GM19025 (cell line): Measurements from ENCODE around the gene KCNK4.
A peak's percentile ranks its signal among the peaks of the same experiment; 100 is the strongest.
"Not testable (repeated sequence)": the region's sequence is repeated elsewhere in the genome, so short reads cannot be mapped to it uniquely, and the experiment has no call there.

Source experiments
- ATAC-seq: cut with Tn5 transposase; IDR thresholded peaks from one replicate; pipeline ENCODE4 v1.9.1; 2021; ENCODE audit warnings: mild to moderate bottlenecking, low read depth, moderate library complexity; ENCODE audit not compliant: unreplicated experiment

Gene KCNK4

GRCh38 chr11:64305691-64306562 is 14.8 kb downstream of the KCNK4 start:
- ATAC-seq: no peak

GRCh38 chr11:64306563-64306875 is 15.4 kb downstream of the KCNK4 start:
- no peak for ATAC-seq

GRCh38 chr11:64306876-64307622 is 15.9 kb downstream of the KCNK4 start:
- ATAC-seq: no peak

- not testable (repeated sequence) for ATAC-seq
These were observed 16.7 kb downstream of the KCNK4 start for GRCh38 chr11:64307795-64308194.

GRCh38 chr11:64312947-64313346 is 21.8 kb downstream of the KCNK4 start:
- ATAC-seq: no peak

GRCh38 chr11:64313491-64314145 is 22.5 kb downstream of the KCNK4 start:
- no peak for ATAC-seq

GRCh38 chr11:64314146-64314804 is 23.2 kb downstream of the KCNK4 start:
- ATAC-seq: no peak

- ATAC-seq: no peak
These were observed 23.9 kb downstream of the KCNK4 start for GRCh38 chr11:64314805-64315561.

- ATAC-seq: not testable (repeated sequence)
These were observed 24.8 kb downstream of the KCNK4 start for GRCh38 chr11:64315667-64316526.

GRCh38 chr11:64316672-64317324 is 25.7 kb downstream of the KCNK4 start:
- no peak for ATAC-seq

- peak; percentile 59 for ATAC-seq
These were observed 26.3 kb downstream of the KCNK4 start, which contains the start of gene TRMT112 for GRCh38 chr11:64317325-64317960. TRMT112 (minus strand) TSS chr11:64317559; CDS start chr11:64317526, 33 bp downstream.

GRCh38 chr11:64317961-64318765 is 27.1 kb downstream of the KCNK4 start, which contains the start of gene PRDX5:
PRDX5 (plus strand) TSS chr11:64318121; CDS start chr11:64318216, 95 bp downstream.
- peak; percentile 73 for ATAC-seq

- ATAC-seq: no peak
These were observed 28.0 kb downstream of the KCNK4 start for GRCh38 chr11:64318766-64319761.

GRCh38 chr11:64320556-64320955 is 29.5 kb downstream of the KCNK4 start:
- ATAC-seq: no peak

GRCh38 chr11:64321026-64321425 is 29.9 kb downstream of the KCNK4 start:
- no peak for ATAC-seq

- ATAC-seq: no peak
These were observed 30.4 kb downstream of the KCNK4 start for GRCh38 chr11:64321533-64321932.
